GM23338 (cell line): ENCODE results near the gene DPP10. TPM values are rescaled to one million over a fixed set of nuclear protein-coding genes. Genes with fewer than 3 reads are reported as not detected.

Experiments used
- ATAC-seq: fragments of 200-7000 bp; cut with Tn5 transposase; 3 replicates; pipeline ENCODE4 v1.9.1; 2020
- DNase-seq: peaks from one replicate; pipeline ENCODE4 v3.0.0-alpha.2; 2015; ENCODE audit warnings: low spot score
- H2AFZ ChIP-seq: fragments of 200-600 bp; sonication (generic); 2 replicates; pipeline ENCODE4 v1.8.0; 2016; ENCODE audit warnings: antibody characterized with exemption, mild to moderate bottlenecking, moderate library complexity
- H3F3A ChIP-seq: fragments of 200-600 bp; sonication (generic); replicated peaks from 2 replicates; pipeline ENCODE4 v1.8.0; 2017; ENCODE audit warnings: antibody characterized with exemption, mixed run types, low read depth
- H3K27ac ChIP-seq: fragments of 200-600 bp; sonication (generic); 2 replicates; pipeline ENCODE4 v1.6.1; 2016; ENCODE audit warnings: low read depth
- H3K27me3 ChIP-seq: fragments of 200-600 bp; sonication (generic); 2 replicates; pipeline ENCODE4 v1.8.0; 2016; ENCODE audit warnings: mild to moderate bottlenecking, mixed run types, moderate library complexity; ENCODE audit not compliant: insufficient read depth
- H3K36me3 ChIP-seq: fragments of 200-600 bp; sonication (generic); 2 replicates; pipeline ENCODE4 v1.8.0; 2016; ENCODE audit warnings: mild to moderate bottlenecking; ENCODE audit not compliant: insufficient read depth
- H3K4me1 ChIP-seq: fragments of 200-600 bp; sonication (generic); 2 replicates; pipeline ENCODE4 v1.8.0; 2016; ENCODE audit warnings: mild to moderate bottlenecking, moderate library complexity; ENCODE audit not compliant: insufficient read depth
- H3K4me2 ChIP-seq: fragments of 200-600 bp; sonication (generic); 2 replicates; pipeline ENCODE4 v1.7.1; 2017; ENCODE audit warnings: mixed run types
- H3K4me3 ChIP-seq: fragments of 200-600 bp; sonication (generic); 2 replicates; pipeline ENCODE4 v1.6.1; 2016; ENCODE audit warnings: mixed run types
- H3K79me2 ChIP-seq: fragments of 200-600 bp; sonication (generic); replicated peaks from 2 replicates; pipeline ENCODE4 v1.8.0; 2017; ENCODE audit warnings: mild to moderate bottlenecking; ENCODE audit not compliant: insufficient read depth
- H3K9me2 ChIP-seq: fragments of 200-600 bp; sonication (generic); 2 replicates; pipeline ENCODE4 v1.8.0; 2017; ENCODE audit not compliant: insufficient read depth
- H4K20me1 ChIP-seq: fragments of 200-600 bp; sonication (generic); replicated peaks from 2 replicates; pipeline ENCODE4 v1.8.0; 2017; ENCODE audit warnings: mild to moderate bottlenecking; ENCODE audit not compliant: insufficient read depth
- H3K27ac Mint-ChIP-seq: 2 replicates; pipeline ENCODE4 v1.8.0; 2020; ENCODE audit warnings: inconsistent platforms, mild to moderate bottlenecking, moderate library complexity, mixed read lengths
- H3K27me3 Mint-ChIP-seq: 3 replicates; pipeline ENCODE4 v1.8.0; 2022; ENCODE audit warnings: low read depth, mild to moderate bottlenecking, moderate library complexity, mixed read lengths, inconsistent platforms; ENCODE audit not compliant: insufficient read depth, poor library complexity
- H3K36me3 Mint-ChIP-seq: 3 replicates; pipeline ENCODE4 v1.8.0; 2021; ENCODE audit warnings: low read depth, mild to moderate bottlenecking, inconsistent platforms, moderate library complexity, mixed read lengths
- H3K4me1 Mint-ChIP-seq: 3 replicates; pipeline ENCODE4 v1.8.0; 2020; ENCODE audit warnings: mild to moderate bottlenecking, inconsistent platforms, mixed read lengths
- H3K4me3 Mint-ChIP-seq: 3 replicates; pipeline ENCODE4 v1.8.0; 2021; ENCODE audit warnings: moderate library complexity, mild to moderate bottlenecking, inconsistent platforms, mixed read lengths
- H3K9me3 Mint-ChIP-seq: 3 replicates; pipeline ENCODE4 v1.8.0; 2020; ENCODE audit warnings: moderate library complexity, mild to moderate bottlenecking, inconsistent platforms, mixed read lengths
- CREB1 ChIP-seq: fragments of 250-450 bp; sonication (Bioruptor Pico); IDR thresholded peaks from 2 replicates; pipeline ENCODE4 v1.5.0; 2020; ENCODE audit warnings: low read depth, mild to moderate bottlenecking, moderate library complexity
- EZH2 ChIP-seq: fragments of 200-600 bp; sonication (generic); IDR thresholded peaks from one replicate; pipeline ENCODE4 v1.8.0; 2017; ENCODE audit warnings: antibody characterized with exemption, mild to moderate bottlenecking, low read depth; ENCODE audit not compliant: unreplicated experiment
- EZH2phosphoT487 ChIP-seq: fragments of 200-600 bp; sonication (generic); IDR thresholded peaks from one replicate; pipeline ENCODE4 v1.8.1; 2018; ENCODE audit warnings: antibody characterized with exemption; ENCODE audit not compliant: unreplicated experiment
- JUNB ChIP-seq: IDR thresholded peaks from one replicate; pipeline ENCODE4 v1.6.1; 2016; ENCODE audit warnings: antibody characterized with exemption; ENCODE audit not compliant: unreplicated experiment
- NANOG ChIP-seq: IDR thresholded peaks from 2 replicates; pipeline ENCODE4 v1.6.1; 2016; ENCODE audit warnings: antibody characterized with exemption, borderline replicate concordance
- POLR2AphosphoS5 ChIP-seq: IDR thresholded peaks from 2 replicates; pipeline ENCODE4 v1.6.1; 2016; ENCODE audit warnings: antibody characterized with exemption, low read depth
- STAT1 ChIP-seq: IDR thresholded peaks from one replicate; pipeline ENCODE4 v1.6.1; 2016; ENCODE audit warnings: antibody characterized with exemption; ENCODE audit not compliant: unreplicated experiment
- ZNF114 ChIP-seq: fragments of 250-450 bp; sonication (Bioruptor Pico); IDR thresholded peaks from 2 replicates; pipeline ENCODE4 v1.5.0; 2020; ENCODE audit warnings: mild to moderate bottlenecking, moderate library complexity
- ZNF331 ChIP-seq: fragments of 250-450 bp; sonication (Bioruptor Pico); IDR thresholded peaks from 2 replicates; pipeline ENCODE4 v1.5.0; 2020; ENCODE audit warnings: low read depth, mild to moderate bottlenecking, moderate library complexity
- polyA plus RNA-seq: library from polyadenylated mRNA; unstranded; fragments of >200 nt; fragmentation: Nextera tagmentation; extraction: Ambion mirVana; gene quantifications from 2 replicates; pipeline ENCODE4 v1.2.1, GENCODE V29; 2016
- total RNA-seq: library from RNA; depleted of rRNA; stranded (reverse); fragments of >200 nt; shearing (Covaris generic); gene quantifications from 2 replicates; pipeline ENCODE4 v1.2.3, GENCODE V29; 2014
- TF ChIP-seq, protein P1 (sequence below): IDR thresholded peaks from one replicate; pipeline ENCODE4 v1.6.1; 2018; ENCODE audit warnings: antibody characterized with exemption; ENCODE audit not compliant: unreplicated experiment
- TF ChIP-seq, protein P2 (sequence below): IDR thresholded peaks from 2 replicates; pipeline ENCODE4 v1.6.1; 2016; ENCODE audit warnings: antibody characterized with exemption
- TF ChIP-seq, protein P3 (sequence below): fragments of 250-450 bp; sonication (Bioruptor Pico); IDR thresholded peaks from 2 replicates; pipeline ENCODE4 v1.5.0; 2020; ENCODE audit warnings: mild to moderate bottlenecking, moderate library complexity
- TF ChIP-seq, protein P4 (sequence below), 2 experiments: fragments of 200-600 bp in 1 of 2; sonication (generic) in 1 of 2; conservative IDR thresholded peaks; 2 replicates each; pipeline versions ENCODE4 v1.5.1 to v1.6.1; 2016 to 2017; ENCODE audit warnings: antibody characterized with exemption in 2 of 2, low read depth in 2 of 2, mild to moderate bottlenecking in 2 of 2, moderate library complexity in 1 of 2

Gene DPP10
- total and polyA plus RNA-seq, 2 experiments from 2014 or later = 3.6 to 14.8 TPM

DNA sequence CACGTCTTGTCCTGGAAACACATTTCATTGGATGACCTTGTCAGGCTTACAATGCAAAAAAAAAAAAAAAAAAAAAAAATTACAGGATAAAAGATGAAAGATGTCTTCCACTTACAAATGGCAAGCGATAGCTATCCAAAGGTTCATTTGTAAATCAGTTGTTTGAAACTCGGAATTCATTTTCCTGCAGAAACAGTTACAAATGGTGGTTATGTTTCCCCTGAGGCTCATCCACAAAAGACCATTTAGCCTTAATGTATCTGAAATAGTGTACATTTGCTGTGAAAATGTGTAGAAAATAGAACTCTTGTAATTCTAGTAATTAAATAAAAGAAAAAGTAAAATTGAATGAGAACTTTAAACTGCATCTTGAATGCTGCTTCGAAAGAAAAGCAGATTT is 25.9 kb downstream of the DPP10 start:
- Histone ChIP-seq H3K36me3 (no peaks in the 10 kb centered on the region), H3F3A (no peaks in the 10 kb centered on the region), H3K27me3 (no peaks in the 10 kb centered on the region), H3K9me2 (no peaks in the 10 kb centered on the region), H3K27ac (no peak overlapping the region), H4K20me1 (no peaks in the 10 kb centered on the region), H3K4me3 (no peak overlapping the region), H3K4me1 (no peaks in the 10 kb centered on the region), H3K79me2 (no peaks in the 10 kb centered on the region), H3K4me2 (no peak overlapping the region), H2AFZ (no peak overlapping the region)
- no peaks in the 10 kb centered on the region for H3K36me3 Mint-ChIP-seq
- peaks cover 9% of the 10 kb centered on the region; the same call in 2 of the 3 replicates for H3K9me3 Mint-ChIP-seq
- H3K4me3 Mint-ChIP-seq = no peak overlapping the region
- TF ChIP-seq, protein P1, sequence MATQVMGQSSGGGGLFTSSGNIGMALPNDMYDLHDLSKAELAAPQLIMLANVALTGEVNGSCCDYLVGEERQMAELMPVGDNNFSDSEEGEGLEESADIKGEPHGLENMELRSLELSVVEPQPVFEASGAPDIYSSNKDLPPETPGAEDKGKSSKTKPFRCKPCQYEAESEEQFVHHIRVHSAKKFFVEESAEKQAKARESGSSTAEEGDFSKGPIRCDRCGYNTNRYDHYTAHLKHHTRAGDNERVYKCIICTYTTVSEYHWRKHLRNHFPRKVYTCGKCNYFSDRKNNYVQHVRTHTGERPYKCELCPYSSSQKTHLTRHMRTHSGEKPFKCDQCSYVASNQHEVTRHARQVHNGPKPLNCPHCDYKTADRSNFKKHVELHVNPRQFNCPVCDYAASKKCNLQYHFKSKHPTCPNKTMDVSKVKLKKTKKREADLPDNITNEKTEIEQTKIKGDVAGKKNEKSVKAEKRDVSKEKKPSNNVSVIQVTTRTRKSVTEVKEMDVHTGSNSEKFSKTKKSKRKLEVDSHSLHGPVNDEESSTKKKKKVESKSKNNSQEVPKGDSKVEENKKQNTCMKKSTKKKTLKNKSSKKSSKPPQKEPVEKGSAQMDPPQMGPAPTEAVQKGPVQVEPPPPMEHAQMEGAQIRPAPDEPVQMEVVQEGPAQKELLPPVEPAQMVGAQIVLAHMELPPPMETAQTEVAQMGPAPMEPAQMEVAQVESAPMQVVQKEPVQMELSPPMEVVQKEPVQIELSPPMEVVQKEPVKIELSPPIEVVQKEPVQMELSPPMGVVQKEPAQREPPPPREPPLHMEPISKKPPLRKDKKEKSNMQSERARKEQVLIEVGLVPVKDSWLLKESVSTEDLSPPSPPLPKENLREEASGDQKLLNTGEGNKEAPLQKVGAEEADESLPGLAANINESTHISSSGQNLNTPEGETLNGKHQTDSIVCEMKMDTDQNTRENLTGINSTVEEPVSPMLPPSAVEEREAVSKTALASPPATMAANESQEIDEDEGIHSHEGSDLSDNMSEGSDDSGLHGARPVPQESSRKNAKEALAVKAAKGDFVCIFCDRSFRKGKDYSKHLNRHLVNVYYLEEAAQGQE = no peak
- TF ChIP-seq NANOG (no peak), POLR2AphosphoS5 (no peak), ZNF114 (CRISPR knock-in tag) (no peak), ZNF331 (CRISPR knock-in tag) (no peak), STAT1 (no peak), CREB1 (no peak), EZH2 (no peak), EZH2phosphoT487 (no peak), JUNB (no peak)
- TF ChIP-seq, protein P2, sequence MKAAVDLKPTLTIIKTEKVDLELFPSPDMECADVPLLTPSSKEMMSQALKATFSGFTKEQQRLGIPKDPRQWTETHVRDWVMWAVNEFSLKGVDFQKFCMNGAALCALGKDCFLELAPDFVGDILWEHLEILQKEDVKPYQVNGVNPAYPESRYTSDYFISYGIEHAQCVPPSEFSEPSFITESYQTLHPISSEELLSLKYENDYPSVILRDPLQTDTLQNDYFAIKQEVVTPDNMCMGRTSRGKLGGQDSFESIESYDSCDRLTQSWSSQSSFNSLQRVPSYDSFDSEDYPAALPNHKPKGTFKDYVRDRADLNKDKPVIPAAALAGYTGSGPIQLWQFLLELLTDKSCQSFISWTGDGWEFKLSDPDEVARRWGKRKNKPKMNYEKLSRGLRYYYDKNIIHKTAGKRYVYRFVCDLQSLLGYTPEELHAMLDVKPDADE = no peak
- TF ChIP-seq, protein P3, sequence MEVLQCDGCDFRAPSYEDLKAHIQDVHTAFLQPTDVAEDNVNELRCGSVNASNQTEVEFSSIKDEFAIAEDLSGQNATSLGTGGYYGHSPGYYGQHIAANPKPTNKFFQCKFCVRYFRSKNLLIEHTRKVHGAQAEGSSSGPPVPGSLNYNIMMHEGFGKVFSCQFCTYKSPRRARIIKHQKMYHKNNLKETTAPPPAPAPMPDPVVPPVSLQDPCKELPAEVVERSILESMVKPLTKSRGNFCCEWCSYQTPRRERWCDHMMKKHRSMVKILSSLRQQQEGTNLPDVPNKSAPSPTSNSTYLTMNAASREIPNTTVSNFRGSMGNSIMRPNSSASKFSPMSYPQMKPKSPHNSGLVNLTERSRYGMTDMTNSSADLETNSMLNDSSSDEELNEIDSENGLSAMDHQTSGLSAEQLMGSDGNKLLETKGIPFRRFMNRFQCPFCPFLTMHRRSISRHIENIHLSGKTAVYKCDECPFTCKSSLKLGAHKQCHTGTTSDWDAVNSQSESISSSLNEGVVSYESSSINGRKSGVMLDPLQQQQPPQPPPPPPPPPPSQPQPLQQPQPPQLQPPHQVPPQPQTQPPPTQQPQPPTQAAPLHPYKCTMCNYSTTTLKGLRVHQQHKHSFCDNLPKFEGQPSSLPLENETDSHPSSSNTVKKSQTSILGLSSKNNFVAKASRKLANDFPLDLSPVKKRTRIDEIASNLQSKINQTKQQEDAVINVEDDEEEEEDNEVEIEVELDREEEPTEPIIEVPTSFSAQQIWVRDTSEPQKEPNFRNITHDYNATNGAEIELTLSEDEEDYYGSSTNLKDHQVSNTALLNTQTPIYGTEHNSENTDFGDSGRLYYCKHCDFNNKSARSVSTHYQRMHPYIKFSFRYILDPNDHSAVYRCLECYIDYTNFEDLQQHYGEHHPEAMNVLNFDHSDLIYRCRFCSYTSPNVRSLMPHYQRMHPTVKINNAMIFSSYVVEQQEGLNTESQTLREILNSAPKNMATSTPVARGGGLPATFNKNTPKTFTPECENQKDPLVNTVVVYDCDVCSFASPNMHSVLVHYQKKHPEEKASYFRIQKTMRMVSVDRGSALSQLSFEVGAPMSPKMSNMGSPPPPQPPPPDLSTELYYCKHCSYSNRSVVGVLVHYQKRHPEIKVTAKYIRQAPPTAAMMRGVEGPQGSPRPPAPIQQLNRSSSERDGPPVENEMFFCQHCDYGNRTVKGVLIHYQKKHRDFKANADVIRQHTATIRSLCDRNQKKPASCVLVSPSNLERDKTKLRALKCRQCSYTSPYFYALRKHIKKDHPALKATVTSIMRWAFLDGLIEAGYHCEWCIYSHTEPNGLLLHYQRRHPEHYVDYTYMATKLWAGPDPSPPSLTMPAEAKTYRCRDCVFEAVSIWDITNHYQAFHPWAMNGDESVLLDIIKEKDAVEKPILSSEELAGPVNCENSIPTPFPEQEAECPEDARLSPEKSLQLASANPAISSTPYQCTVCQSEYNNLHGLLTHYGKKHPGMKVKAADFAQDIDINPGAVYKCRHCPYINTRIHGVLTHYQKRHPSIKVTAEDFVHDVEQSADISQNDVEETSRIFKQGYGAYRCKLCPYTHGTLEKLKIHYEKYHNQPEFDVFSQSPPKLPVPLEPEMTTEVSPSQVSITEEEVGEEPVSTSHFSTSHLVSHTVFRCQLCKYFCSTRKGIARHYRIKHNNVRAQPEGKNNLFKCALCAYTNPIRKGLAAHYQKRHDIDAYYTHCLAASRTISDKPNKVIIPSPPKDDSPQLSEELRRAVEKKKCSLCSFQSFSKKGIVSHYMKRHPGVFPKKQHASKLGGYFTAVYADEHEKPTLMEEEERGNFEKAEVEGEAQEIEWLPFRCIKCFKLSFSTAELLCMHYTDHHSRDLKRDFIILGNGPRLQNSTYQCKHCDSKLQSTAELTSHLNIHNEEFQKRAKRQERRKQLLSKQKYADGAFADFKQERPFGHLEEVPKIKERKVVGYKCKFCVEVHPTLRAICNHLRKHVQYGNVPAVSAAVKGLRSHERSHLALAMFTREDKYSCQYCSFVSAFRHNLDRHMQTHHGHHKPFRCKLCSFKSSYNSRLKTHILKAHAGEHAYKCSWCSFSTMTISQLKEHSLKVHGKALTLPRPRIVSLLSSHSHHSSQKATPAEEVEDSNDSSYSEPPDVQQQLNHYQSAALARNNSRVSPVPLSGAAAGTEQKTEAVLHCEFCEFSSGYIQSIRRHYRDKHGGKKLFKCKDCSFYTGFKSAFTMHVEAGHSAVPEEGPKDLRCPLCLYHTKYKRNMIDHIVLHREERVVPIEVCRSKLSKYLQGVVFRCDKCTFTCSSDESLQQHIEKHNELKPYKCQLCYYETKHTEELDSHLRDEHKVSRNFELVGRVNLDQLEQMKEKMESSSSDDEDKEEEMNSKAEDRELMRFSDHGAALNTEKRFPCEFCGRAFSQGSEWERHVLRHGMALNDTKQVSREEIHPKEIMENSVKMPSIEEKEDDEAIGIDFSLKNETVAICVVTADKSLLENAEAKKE (CRISPR knock-in tag) = no peak
- TF ChIP-seq, protein P4, sequence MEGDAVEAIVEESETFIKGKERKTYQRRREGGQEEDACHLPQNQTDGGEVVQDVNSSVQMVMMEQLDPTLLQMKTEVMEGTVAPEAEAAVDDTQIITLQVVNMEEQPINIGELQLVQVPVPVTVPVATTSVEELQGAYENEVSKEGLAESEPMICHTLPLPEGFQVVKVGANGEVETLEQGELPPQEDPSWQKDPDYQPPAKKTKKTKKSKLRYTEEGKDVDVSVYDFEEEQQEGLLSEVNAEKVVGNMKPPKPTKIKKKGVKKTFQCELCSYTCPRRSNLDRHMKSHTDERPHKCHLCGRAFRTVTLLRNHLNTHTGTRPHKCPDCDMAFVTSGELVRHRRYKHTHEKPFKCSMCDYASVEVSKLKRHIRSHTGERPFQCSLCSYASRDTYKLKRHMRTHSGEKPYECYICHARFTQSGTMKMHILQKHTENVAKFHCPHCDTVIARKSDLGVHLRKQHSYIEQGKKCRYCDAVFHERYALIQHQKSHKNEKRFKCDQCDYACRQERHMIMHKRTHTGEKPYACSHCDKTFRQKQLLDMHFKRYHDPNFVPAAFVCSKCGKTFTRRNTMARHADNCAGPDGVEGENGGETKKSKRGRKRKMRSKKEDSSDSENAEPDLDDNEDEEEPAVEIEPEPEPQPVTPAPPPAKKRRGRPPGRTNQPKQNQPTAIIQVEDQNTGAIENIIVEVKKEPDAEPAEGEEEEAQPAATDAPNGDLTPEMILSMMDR (conservative IDR thresholded peaks at IDR 0.05; ENCODE audit: low read depth in 2 of 2) = no peak
- no peaks in the 10 kb centered on the region for H3K27me3 Mint-ChIP-seq
- H3K27ac Mint-ChIP-seq = no peak overlapping the region
- ATAC-seq (no peak), DNase-seq (no peak)
- no peaks in the 10 kb centered on the region for H3K4me1 Mint-ChIP-seq
